Brain microvascular endothelial cell (primary cell): ENCODE measurements around the gene PPP1R27.

ENCODE experiments used
- DNase-seq: peaks from one replicate; pipeline ENCODE4 v3.0.0-alpha.2; 2020
- H3K27ac ChIP-seq: fragments of 250-450 bp; sonication (Bioruptor Pico); 2 replicates; pipeline ENCODE4 v1.5.1; 2020; ENCODE audit warnings: mild to moderate bottlenecking, moderate library complexity
- H3K27me3 ChIP-seq: fragments of 250-450 bp; sonication (Bioruptor Pico); replicated peaks from 2 replicates; pipeline ENCODE4 v1.5.1; 2020; ENCODE audit warnings: mild to moderate bottlenecking
- H3K36me3 ChIP-seq: fragments of 250-450 bp; sonication (Bioruptor Pico); replicated peaks from 2 replicates; pipeline ENCODE4 v1.5.1; 2020; ENCODE audit warnings: mild to moderate bottlenecking
- H3K4me3 ChIP-seq: 2 replicates; pipeline ENCODE4 v1.5.1; 2011; ENCODE audit warnings: low read depth, mild to moderate bottlenecking, control low read depth, low read length, moderate library complexity
- CTCF ChIP-seq: IDR thresholded peaks from 2 replicates; pipeline ENCODE4 v1.5.1; 2011; ENCODE audit warnings: low read depth, mild to moderate bottlenecking, moderate library complexity, low read length, control low read depth, inconsistent platforms; ENCODE audit errors: missing control alignments
- in situ Hi-C: cut with HindIII; loops from 2 replicates; pipeline ENCODE4 v1.10.0; 2017; ENCODE audit warnings: low sequenced_read_pairs, low pct_ligation_motif_present

PPP1R27 gene

DNA sequence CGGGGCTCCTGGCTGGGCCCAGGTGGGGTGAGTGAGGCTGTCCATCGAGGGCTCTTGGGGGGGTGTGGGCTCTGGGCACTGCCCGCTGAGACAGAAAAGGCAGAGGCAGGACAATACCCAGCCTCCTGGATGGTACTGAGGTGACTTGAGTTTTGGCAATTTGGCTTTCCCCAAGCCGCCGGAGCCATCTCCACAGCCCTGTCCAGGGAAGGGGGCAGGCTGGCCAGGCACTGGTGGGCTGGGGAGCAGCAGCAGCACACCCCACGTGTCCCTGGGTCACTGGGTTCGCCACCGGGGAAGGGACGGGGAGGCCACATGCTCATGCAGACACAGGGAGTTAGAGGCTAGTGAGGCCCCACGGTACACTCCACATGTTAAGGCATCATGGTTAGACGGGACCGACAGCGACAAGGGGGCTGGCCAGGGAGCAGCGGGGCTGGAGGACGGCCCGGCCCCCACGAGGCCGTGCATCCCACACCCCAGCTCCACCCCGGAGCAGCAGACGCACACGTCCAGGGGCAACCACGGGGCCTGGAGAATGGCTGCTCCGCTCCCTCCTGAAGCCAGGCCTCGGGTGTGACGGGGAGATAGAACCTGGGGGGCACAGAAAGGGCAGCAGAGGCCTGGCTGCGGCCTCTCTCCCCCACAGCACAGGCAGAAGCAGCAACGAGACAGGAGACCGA lies 33.3 kb upstream of the PPP1R27 start:
- no peak for TF ChIP-seq CTCF
- in situ Hi-C loops: no loop called here
- peak; percentile 2 for DNase-seq
- Histone ChIP-seq H3K27me3 (no peaks in the 10 kb centered on the region), H3K27ac (peak overlapping the region; percentile 50), H3K36me3 (peaks cover 24% of the 10 kb centered on the region), H3K4me3 (no peak overlapping the region)

DNA sequence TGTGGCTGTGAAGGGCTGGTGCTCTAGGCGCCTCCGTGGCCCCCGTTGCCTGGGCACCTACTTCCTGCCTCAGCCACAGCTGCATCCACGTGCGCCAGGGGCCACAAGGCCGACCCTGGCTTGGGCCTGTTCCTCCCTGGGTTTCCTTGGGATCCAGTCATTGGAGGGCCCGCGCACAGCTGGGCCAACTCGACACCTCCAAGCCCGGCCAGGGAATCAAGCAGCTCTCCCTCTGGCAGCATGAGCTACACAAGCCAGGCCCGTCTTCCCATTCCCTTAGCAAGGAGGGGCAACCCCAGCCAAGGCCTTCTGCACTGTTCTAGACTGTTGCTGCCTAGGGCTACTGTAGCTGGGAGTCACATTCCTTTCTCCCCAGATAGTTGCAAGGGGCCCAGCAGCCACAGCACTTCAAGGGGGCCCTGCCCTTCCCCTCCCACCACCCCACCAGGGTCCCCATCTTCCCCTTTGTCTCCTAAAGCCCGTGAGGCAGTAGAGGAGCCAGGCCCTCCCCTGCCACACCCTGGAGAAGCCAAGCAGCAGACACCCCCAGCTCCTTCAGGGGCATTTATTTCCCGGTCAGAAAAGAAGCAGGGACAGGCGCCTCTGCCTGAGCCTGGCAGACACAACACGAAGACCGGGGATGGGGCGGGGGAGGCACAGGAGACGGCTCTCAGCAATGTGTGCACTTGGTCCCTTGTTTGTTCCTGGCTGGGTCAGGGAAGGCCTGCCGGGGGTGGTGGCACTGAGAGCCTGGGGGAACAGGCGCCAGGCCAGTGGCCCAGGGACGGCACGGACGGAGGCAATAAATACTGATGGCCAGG lies 32.5 kb upstream of the PPP1R27 start:
- H3K27me3 ChIP-seq: no peaks in the 10 kb centered on the region
- DNase-seq: peak; percentile 19
- in situ Hi-C loops: no loop called here
- TF ChIP-seq CTCF: no peak
- no peak overlapping the region for H3K4me3 ChIP-seq
- peaks cover 24% of the 10 kb centered on the region for H3K36me3 ChIP-seq
- H3K27ac ChIP-seq: no peak overlapping the region

DNA sequence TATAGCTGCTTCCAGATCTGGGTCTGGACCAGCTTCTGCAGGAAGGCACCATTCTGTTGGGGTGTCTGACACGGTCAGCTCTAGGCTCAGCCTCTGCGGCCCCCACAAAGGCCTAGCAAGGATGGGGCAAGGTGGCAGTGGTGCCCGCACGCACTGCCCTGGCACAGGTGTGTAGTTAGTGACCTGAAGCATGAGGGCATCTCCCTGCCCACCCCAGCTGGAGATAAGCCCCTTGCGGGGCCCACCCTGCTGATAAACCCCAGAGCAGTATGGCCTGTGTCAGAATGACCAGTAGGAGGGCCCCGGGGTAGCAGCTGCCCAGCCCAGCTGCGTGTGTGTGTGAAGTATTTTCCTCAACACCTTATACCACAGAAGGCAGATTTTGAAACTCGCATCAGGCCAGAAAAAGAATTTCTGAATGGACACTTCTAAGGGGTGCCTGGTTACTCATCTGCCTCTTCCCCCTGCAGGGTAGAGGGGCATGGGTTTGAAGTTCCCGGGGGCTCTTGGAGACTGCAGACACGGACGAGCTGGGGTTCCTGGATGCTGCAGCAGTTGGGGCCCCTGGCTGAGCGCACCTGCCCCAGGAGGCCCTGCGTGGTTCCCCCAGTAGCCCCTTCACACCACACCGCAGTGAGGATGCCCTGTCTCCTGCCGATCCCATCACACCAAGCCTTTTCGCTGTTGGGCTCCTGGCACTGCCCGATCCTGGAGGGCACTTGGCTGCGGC lies 31.8 kb upstream of the PPP1R27 start:
- in situ Hi-C loops: no loop called here
- no peaks in the 10 kb centered on the region for H3K27me3 ChIP-seq
- peak; percentile 4 for DNase-seq
- TF ChIP-seq CTCF: peak; percentile 12
- peaks cover 24% of the 10 kb centered on the region for H3K36me3 ChIP-seq
- H3K4me3 ChIP-seq: no peak overlapping the region
- no peak overlapping the region for H3K27ac ChIP-seq

- Histone ChIP-seq H3K27ac (no peak overlapping the region), H3K27me3 (no peaks in the 10 kb centered on the region), H3K4me3 (no peak overlapping the region), H3K36me3 (peaks cover 24% of the 10 kb centered on the region)
- no peak for DNase-seq
- in situ Hi-C loops: no loop called here
- TF ChIP-seq CTCF: no peak
Observed at GRCh38 chr17:81865733-81866439, 31.0 kb upstream of the PPP1R27 start.

DNA sequence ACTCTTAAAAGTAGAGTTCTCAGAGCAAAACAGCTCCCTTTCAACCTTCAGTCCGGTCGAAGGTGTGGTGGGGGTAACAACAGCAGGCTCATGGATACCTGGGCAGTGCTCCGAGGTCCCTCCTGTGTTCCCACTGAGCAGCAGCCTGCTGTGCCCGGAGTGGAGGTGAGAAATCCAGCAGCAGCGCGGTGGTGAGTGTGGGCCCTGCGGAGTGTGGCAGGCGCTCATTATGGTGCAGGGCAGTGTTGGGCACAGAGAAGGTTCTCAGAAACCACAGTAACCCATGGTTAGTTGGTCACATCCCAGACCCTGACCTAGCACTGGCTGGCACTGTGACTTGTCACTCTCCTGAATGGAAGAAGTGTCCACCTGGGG lies 30.5 kb upstream of the PPP1R27 start:
- H3K27me3 ChIP-seq: no peaks in the 10 kb centered on the region
- no peak overlapping the region for H3K4me3 ChIP-seq
- H3K36me3 ChIP-seq: peaks cover 21% of the 10 kb centered on the region
- no peak overlapping the region for H3K27ac ChIP-seq
- no peak for TF ChIP-seq CTCF
- DNase-seq: no peak
- in situ Hi-C loops: no loop called here
